ENCODE results near the gene DSG2.
"Not testable (repeated sequence)": the region's sequence is repeated elsewhere in the genome, so short reads cannot be mapped to it uniquely, and the experiment has no call there.

DSG2 gene

GRCh38 chr18:31503011-31503410 lies 5.0 kb downstream of the DSG2 start:
- no peak for DNase-seq

DNA sequence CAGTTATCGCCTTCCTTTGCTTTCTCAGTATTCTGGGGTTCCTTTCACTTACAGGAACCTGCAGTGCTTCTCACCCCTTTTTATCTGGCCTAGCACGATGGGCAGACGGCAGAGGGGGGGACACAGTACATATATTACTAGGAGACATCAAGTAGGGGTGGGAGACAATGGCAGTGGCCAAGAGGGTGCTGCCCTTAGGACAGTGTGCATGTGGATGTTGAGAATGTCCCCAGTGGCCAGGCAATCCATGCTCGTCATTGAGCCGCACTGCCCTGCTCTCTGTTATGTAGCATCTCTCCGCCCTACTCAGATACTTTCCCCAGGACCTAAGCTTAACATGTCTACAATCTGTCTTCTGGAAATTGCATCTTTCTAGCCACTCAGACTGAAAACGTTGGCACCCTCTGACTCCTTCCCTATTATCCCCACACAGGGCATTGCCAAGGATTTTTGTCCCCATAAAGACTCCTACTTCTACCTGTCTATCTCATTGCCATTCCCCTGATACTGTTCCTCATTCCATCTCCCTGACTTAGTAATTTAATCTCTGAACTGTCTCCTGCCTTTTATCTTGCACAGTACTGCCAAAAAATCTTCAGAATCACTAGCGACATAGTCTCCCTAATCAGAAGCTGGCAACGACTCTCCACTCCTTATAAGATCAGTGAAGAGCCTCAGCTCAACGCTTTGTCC lies 6.6 kb downstream of the DSG2 start:
- DNase-seq = no peak

DNA sequence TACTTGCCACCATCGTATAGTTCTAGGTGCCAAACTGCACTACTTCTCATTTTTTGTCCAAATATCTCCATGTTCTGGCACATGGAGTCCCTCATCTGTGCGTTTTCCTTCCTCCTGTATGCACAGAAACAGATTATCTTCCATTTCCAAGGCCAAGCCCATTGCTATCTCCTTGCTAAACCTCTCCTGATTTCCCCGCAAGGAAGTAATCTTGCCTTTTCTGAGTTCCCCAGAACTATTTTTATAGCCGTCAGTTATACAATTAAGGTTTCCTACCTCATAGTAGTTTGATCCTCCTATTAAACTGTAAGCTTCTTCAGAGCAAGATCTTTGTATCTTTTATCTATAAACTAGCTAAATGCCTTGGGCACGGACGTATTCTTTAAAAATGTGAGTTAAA lies 7.2 kb downstream of the DSG2 start:
- no peak for DNase-seq

DNA sequence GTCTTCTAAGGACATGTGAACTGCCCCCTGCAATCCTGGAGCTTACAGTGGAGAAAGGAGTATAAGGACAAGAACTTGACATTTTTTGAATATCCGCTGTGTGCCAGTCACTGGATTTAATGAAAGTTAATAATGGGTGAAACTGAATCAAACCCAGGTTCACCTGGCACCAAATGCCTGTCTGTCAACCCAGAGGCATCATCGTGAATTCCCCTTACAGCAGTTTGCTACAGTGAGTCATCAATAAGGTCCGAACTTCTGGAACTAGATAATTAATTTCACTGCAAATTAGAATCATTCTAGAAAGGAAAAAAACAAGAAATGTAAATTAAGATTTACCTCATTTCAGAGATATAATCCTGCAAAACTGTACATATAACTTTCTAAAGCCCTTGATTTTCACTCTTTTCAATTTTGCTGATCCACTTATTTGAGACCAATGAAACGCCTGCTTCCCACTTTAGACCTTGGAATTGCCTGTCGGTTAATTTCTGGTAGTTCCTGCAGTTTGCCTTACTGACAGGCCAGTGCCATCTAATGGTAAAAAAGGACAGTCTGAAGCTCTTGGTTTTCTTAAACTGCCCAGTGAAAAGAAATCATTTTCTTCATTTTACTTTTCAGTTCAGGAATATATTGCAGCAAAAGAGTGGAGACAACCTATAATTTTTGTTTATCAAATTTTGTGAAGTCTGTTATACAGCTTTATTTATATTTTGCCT lies 8.2 kb downstream of the DSG2 start:
- no peak for DNase-seq

DNA sequence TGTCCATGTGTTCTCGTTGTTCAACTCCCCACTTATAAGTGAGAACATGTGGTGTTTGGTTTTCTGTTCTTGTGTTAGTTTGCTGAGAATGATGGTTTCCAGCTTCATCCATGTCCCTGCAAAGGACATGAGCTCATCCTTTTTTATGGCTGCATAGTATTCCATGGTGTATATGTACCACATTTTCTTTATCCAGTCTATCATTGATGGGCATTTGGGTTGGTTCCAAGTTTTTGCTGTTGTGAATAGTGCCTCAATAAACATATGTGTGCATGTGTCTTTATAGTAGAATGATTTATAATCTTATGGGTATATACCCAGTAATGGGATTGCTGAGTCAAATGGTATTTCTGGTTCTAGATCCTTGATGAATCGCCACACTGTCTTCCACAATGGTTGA lies 9.1 kb downstream of the DSG2 start:
- DNase-seq = not testable (repeated sequence)

DNA sequence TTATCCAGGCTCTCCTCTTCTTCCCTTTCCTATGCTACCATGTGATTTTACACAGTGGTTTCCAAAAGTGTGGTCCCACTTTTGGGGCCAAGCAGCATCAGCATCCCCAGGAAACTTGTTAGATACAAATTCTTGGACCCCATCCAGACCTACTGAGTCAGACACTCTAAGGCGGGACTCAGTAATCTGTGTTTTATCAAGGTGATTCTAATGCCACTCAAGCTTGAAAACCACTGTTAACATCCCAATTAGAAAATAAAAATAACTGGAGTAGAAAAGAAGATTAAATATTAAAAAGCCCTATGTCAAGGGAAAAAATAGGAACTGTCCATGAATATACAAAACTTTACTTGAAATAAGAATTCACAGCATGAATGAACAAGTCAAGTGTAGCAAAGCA lies 10.8 kb downstream of the DSG2 start:
- DNase-seq = no peak

DNA sequence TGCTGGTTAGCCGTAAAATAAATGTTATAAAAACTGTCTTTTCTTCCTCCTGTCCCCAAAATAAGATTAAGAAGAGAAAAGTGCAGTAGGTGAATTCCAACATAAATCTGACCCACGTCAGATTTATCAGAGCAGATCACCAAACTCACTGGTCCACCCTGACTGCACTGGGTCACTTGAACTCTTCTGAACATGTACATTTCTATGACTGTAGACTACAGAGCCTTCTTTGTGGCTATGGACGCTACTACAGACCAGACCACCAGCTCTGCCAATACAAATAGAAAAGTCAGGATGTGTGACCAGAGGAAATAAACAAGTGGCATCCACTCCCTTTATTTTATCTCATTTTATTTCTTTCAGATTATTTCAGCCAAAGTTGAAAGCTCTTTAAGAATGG lies 11.6 kb downstream of the DSG2 start:
- DNase-seq = no peak

DNA sequence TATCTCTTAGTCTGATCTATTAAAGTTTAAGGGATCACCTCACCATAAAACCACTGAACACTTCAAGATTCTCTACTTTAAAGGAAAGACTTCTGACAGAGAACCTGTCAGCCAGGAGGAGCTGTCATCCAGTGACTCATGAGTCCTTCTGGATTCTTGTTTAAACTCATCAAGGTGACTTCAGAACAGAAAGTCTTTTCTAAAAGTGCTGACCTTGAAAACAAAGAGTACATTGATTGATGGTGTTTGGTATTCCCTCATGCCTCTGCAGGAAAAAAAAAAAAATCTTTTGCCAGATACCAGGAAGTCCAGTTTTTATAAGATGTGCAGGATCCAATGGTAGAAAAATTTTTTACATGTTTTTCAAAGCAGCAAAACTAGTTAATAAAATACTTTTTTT lies 12.3 kb downstream of the DSG2 start:
- DNase-seq = no peak

GRCh38 chr18:31511098-31511497 lies 13.1 kb downstream of the DSG2 start:
- no peak for DNase-seq

GRCh38 chr18:31512203-31512764 lies 14.3 kb downstream of the DSG2 start:
- DNase-seq = no peak

- no peak for DNase-seq
Observed at GRCh38 chr18:31513189-31513935, 15.4 kb downstream of the DSG2 start.

GRCh38 chr18:31516437-31516836 lies 18.5 kb downstream of the DSG2 start:
- DNase-seq = no peak

DNA sequence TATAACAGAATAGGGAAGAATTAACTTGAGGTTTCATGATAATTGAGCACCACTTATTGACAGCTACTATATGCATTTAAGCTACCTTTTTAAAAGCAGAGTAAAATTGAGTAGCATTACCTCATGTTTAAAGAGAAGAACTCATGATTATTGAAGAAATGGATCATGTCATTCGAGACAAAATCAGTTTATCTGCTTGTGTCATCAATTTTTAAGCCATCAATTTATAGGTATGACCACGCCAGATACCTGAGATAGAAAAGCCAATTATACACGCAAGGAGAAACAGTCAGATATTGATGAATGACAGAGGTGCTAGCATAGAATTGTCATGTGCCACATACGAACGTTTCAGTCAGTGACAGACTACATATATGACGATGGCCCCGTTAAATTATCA lies 28.4 kb downstream of the DSG2 start:
- DNase-seq = no peak

DNA sequence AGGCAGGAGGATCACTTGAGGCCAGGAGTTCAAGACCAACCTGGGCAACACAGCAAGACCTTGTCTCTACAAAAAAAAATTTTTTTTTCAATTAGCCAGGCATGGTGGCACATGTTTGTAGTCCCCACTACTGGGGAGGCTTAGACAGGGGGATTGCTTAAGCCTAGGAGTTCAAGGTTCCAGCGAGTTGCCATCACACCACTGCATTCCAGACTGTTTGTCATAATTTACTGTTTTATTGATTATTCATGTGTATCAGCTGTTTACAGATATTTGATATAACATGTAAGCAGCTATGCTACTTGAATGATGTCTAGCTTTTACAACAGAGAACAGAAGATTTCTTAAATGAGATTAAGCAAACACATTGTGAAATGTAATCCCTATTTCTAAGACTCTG lies 35.3 kb downstream of the DSG2 start:
- DNase-seq = no peak

GRCh38 chr18:31538837-31539236 lies 40.9 kb downstream of the DSG2 start:
- no peak for DNase-seq

DNA sequence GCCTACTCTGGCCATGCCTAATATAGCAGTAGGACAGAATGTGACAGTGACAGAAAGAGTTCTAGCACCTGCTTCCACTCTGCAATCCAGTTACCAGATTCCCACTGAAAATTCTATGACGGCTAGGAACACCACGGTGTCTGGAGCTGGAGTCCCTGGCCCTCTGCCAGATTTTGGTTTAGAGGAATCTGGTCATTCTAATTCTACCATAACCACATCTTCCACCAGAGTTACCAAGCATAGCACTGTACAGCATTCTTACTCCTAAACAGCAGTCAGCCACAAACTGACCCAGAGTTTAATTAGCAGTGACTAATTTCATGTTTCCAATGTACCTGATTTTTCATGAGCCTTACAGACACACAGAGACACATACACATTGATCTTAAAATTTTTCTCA lies 48.5 kb downstream of the DSG2 start:
- DNase-seq = no peak

- DNase-seq = no peak
Observed at GRCh38 chr18:31548853-31549252, 50.9 kb downstream of the DSG2 start.

DNA sequence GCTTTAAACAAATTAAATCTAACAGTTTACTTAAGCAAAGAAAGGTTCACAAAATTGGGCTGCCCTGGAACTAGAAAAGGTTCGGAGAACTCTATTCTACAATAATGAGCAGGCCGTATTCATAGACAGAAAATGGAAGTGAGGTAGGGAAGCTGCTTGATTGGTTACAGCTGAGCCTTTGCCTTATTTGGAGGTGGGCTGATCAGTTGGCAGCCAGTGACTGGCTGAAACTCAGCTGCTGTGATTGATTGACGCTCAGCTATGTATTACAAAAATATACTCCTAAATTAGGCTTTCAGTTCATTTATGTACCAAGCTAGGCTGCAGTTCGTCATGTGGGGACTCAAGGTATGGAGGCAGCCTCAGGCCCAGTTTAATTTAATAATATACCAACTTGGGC lies 51.4 kb downstream of the DSG2 start:
- DNase-seq = no peak

DNA sequence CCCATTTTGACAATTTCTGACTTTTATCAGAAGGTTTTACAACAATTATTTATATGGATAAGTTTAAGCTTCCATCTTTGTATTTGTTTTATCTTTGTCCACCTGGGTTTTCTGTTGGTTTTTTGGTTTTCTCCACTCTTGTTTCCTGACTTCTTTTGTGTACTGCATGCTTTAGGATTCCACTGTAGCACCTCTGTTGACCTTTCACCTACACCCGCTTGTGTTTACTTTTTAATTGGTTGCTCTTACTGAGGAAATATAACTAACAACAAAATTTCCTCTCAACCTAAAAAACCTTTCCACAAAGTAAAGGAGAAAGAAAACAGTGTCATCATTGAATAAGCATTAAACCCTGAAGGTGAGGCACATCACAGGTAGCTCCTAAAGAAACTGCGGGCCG lies 53.9 kb downstream of the DSG2 start:
- DNase-seq = no peak

GRCh38 chr18:31553800-31554199 lies 55.8 kb downstream of the DSG2 start:
- DNase-seq = no peak

- no peak for DNase-seq
Observed at GRCh38 chr18:31554776-31555175, 56.8 kb downstream of the DSG2 start.

DNA sequence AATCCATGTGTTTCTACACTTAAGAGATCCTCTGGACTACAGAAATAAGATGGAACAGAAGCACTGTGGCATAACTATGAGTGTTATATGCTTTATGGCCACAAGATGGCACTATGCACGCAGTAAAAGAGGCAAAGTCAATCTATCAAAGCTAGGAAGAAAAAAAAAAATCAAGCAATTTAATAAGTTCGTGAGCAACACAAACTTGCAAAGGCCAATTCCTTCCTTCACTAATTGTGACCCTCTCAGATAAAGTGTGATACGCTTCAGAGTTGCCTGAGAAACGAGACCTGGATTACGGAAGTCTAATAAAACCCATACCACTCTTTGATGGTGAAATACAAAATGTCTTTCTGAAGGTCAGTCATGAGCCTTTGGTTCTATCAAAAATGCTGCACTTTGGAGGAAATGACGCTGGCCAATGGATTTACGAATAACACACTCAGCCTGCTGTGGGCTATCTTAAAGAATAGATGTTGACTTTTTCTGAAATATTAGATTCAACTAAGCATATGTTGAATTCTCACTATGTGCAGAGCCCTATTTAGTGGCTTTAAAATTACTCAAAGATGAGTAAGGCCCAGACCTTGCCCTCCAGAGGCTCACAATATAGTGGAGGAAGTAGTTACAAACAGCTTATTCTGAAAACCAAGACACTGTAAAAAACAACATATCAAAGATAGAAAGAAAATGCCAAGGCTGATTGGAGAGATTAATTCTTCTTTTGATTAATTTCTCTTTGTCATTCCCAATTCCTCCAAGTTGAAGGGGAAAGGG lies 58.2 kb downstream of the DSG2 start:
- DNase-seq = no peak

- DNase-seq = no peak
Observed at GRCh38 chr18:31557446-31557845, 59.5 kb downstream of the DSG2 start.
